ENCODE results near the gene RBM15B. TPM values are rescaled to one million over a fixed set of nuclear protein-coding genes. Genes with fewer than 3 reads are reported as not detected.

The RBM15B gene
- total RNA-seq, 1 experiment from 2014 or later, result 30.9 TPM

GRCh38 chr3:51429138-51429537 lies 38.1 kb downstream of the RBM15B start:
- H3K27me3 ChIP-seq (ENCODE audit: control insufficient read depth, insufficient read depth, low read length), result no peaks in the 10 kb centered on the region
- no peak overlapping the region for H3K4me3 ChIP-seq (ENCODE audit: low read depth in 2 of 2, low read length in 2 of 2)
- BruUV-seq (replicated peaks), result no TSS peak
- ATAC-seq (no peak), DNase-seq (ENCODE audit: low read depth, low spot score) (no peak)
- H3K36me3 ChIP-seq (ENCODE audit: control insufficient read depth, insufficient read depth, low read length), result peaks cover 19% of the 10 kb centered on the region
- H3K9me3 ChIP-seq (ENCODE audit: control insufficient read depth, insufficient read depth, low read depth, low read length), result no peaks in the 10 kb centered on the region
- TF ChIP-seq SIN3A (IDR thresholded peaks at IDR 0.05; ENCODE audit: borderline replicate concordance, insufficient read depth, low read depth, low read length), result no peak
- no peak for TF ChIP-seq REST (IDR thresholded peaks at IDR 0.05; ENCODE audit: insufficient read depth in 1 of 2, low read depth in 2 of 2, low read length in 1 of 2)
- TF ChIP-seq POLR2AphosphoS5 (IDR thresholded peaks at IDR 0.05; ENCODE audit: low read depth, low read length), result no peak
- no peak for TF ChIP-seq CTCF (IDR thresholded peaks at IDR 0.05)
- TF ChIP-seq TCF7L2 (IDR thresholded peaks at IDR 0.05; ENCODE audit: low read depth, low read length), result no peak
- no peak overlapping the region for H3K27ac ChIP-seq (ENCODE audit: low read length)
- H3K4me1 ChIP-seq (ENCODE audit: control insufficient read depth, insufficient read depth, low read length), result no peaks in the 10 kb centered on the region
- POLR2A ChIA-PET, result no interaction called here
- CTCF ChIA-PET, result no interaction called here
- in situ Hi-C loops (cut with HindIII; ENCODE audit: low pct_unique_long_range_greater_than_20kb, low sequenced_read_pairs), result no loop called here
- intact Hi-C loops (cut with micrococcal nuclease; ENCODE audit: unreplicated experiment), result no loop called here

DNA sequence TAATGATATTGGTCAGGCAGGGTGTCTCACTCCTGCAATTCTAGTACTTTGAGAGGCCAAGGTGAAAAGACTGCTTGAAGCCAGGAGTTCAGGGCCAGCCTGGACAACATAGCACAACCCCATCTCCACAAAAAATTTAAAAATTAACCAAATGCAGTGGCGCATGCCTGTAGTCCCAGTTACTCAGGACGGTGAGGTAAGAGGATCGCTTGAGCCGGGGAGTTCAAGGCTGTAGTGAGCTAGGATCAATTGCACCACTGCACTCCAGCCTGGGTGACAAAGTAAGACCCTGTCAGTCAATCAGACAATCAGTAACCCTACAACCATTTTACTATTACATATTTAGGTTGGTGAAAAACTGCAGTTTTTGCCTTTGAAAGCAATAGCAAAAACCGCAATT lies 43.0 kb downstream of the RBM15B start:
- peaks cover 14% of the 10 kb centered on the region for H3K36me3 ChIP-seq (ENCODE audit: control insufficient read depth, insufficient read depth, low read length)
- H3K4me1 ChIP-seq (ENCODE audit: control insufficient read depth, insufficient read depth, low read length), result no peaks in the 10 kb centered on the region
- POLR2A ChIA-PET, result no interaction called here
- H3K9me3 ChIP-seq (ENCODE audit: control insufficient read depth, insufficient read depth, low read depth, low read length), result no peaks in the 10 kb centered on the region
- DNase-seq (ENCODE audit: low read depth, low spot score), result no peak
- in situ Hi-C loops (cut with HindIII; ENCODE audit: low pct_unique_long_range_greater_than_20kb, low sequenced_read_pairs), result no loop called here
- CTCF ChIA-PET, result no interaction called here
- H3K27ac ChIP-seq (ENCODE audit: low read length), result no peak overlapping the region
- no peak for ATAC-seq
- no peak for TF ChIP-seq SIN3A (IDR thresholded peaks at IDR 0.05; ENCODE audit: borderline replicate concordance, insufficient read depth, low read depth, low read length)
- no TSS peak for BruUV-seq (replicated peaks)
- H3K4me3 ChIP-seq (ENCODE audit: low read depth in 2 of 2, low read length in 2 of 2), result no peak overlapping the region
- intact Hi-C loops (cut with micrococcal nuclease; ENCODE audit: unreplicated experiment), result no loop called here
- no peaks in the 10 kb centered on the region for H3K27me3 ChIP-seq (ENCODE audit: control insufficient read depth, insufficient read depth, low read length)

GRCh38 chr3:51434746-51435327 lies 43.8 kb downstream of the RBM15B start:
- intact Hi-C loops (cut with micrococcal nuclease; ENCODE audit: unreplicated experiment), result no loop called here
- POLR2A ChIA-PET, result interaction anchor here (0.6 kb wide), 2 partner anchors 18 to 275 kb away, joined by 3 to 6 read pairs; no protein-coding TSS in a partner anchor
- peaks cover 11% of the 10 kb centered on the region for H3K36me3 ChIP-seq (ENCODE audit: control insufficient read depth, insufficient read depth, low read length)
- no peak overlapping the region for H3K4me3 ChIP-seq (ENCODE audit: low read depth in 2 of 2, low read length in 2 of 2)
- no peaks in the 10 kb centered on the region for H3K9me3 ChIP-seq (ENCODE audit: control insufficient read depth, insufficient read depth, low read depth, low read length)
- DNase-seq (ENCODE audit: low read depth, low spot score) (peak; percentile 30), ATAC-seq (peak; percentile 89)
- no TSS peak for BruUV-seq (replicated peaks)
- H3K27me3 ChIP-seq (ENCODE audit: control insufficient read depth, insufficient read depth, low read length), result no peaks in the 10 kb centered on the region
- CTCF ChIA-PET, result no interaction called here
- TF ChIP-seq CTCF (IDR thresholded peaks at IDR 0.05) (peak; percentile 81), SIN3A (IDR thresholded peaks at IDR 0.05; ENCODE audit: borderline replicate concordance, insufficient read depth, low read depth, low read length) (no peak)
- in situ Hi-C loops (cut with HindIII; ENCODE audit: low pct_unique_long_range_greater_than_20kb, low sequenced_read_pairs), result no loop called here
- no peak overlapping the region for H3K27ac ChIP-seq (ENCODE audit: low read length)
- H3K4me1 ChIP-seq (ENCODE audit: control insufficient read depth, insufficient read depth, low read length), result no peaks in the 10 kb centered on the region

Data from Panc1 (cell line).